Smooth muscle cell (in vitro differentiated cells): Measurements from ENCODE around the gene AGBL4. TPM values are rescaled to one million over a fixed set of nuclear protein-coding genes. Genes with fewer than 3 reads are reported as not detected.

Experiments
- DNase-seq: peaks from one replicate; lab custom pipeline; 2025; ENCODE audit not compliant: unreplicated experiment; lab: John Stamatoyannopoulos, UW
- H2AFZ ChIP-seq: fragments of 200-600 bp; sonication (generic); 2 replicates; pipeline ENCODE4 v1.6.0; 2016; ENCODE audit warnings: antibody characterized with exemption, low read depth, mild to moderate bottlenecking
- H3F3A ChIP-seq: fragments of 200-600 bp; sonication (generic); 2 replicates; pipeline ENCODE4 v1.6.0; 2017; ENCODE audit warnings: antibody characterized with exemption, low read depth
- H3K27ac ChIP-seq: fragments of 200-600 bp; sonication (generic); 2 replicates; pipeline ENCODE4 v1.5.1; 2016; ENCODE audit warnings: low read depth, mild to moderate bottlenecking
- H3K27me3 ChIP-seq: fragments of 200-600 bp; sonication (generic); 2 replicates; pipeline ENCODE4 v1.6.1; 2016; ENCODE audit warnings: low read depth, mild to moderate bottlenecking
- H3K36me3 ChIP-seq: fragments of 200-600 bp; sonication (generic); 2 replicates; pipeline ENCODE4 v1.5.1; 2016; ENCODE audit warnings: low read depth
- H3K4me1 ChIP-seq: fragments of 200-600 bp; sonication (generic); 2 replicates; pipeline ENCODE4 v1.5.1; 2016; ENCODE audit warnings: low read depth
- H3K4me2 ChIP-seq: fragments of 200-600 bp; sonication (generic); 2 replicates; pipeline ENCODE4 v1.6.0; 2016; ENCODE audit warnings: mild to moderate bottlenecking
- H3K4me3 ChIP-seq: fragments of 200-600 bp; sonication (generic); 2 replicates; pipeline ENCODE4 v1.5.1; 2016; ENCODE audit warnings: mild to moderate bottlenecking
- H3K79me2 ChIP-seq: fragments of 200-600 bp; sonication (generic); 2 replicates; pipeline ENCODE4 v1.6.0; 2016; ENCODE audit warnings: low read depth, mild to moderate bottlenecking
- H3K9ac ChIP-seq: fragments of 200-600 bp; sonication (generic); 2 replicates; pipeline ENCODE4 v1.6.0; 2016; ENCODE audit warnings: low read depth
- H3K9me3 ChIP-seq: fragments of 200-600 bp; sonication (generic); replicated peaks from 2 replicates; pipeline ENCODE4 v1.5.1; 2016; ENCODE audit warnings: low read depth
- H4K20me1 ChIP-seq: fragments of 200-600 bp; sonication (generic); 2 replicates; pipeline ENCODE4 v1.6.0; 2016; ENCODE audit warnings: low read depth
- CTCF ChIP-seq: fragments of 200-600 bp; sonication (generic); IDR thresholded peaks from 2 replicates; pipeline ENCODE4 v1.5.1; 2017; ENCODE audit warnings: borderline replicate concordance, mild to moderate bottlenecking, antibody characterized with exemption; ENCODE audit not compliant: insufficient read depth, poor library complexity, severe bottlenecking
- WGBS: methylation state at CpG from one replicate; pipeline ENCODE4 v1.1.7; 2016; ENCODE audit warnings: low lambda C conversion rate; 5-methylcytosine and 5-hydroxymethylcytosine counted together
- polyA plus RNA-seq: library from polyadenylated mRNA; unstranded; fragments of >200 nt; fragmentation: Nextera tagmentation; extraction: Ambion mirVana; gene quantifications from 2 replicates; pipeline ENCODE4 v1.2.1, GENCODE V29; 2016
- total RNA-seq: library from RNA; depleted of rRNA; stranded (reverse); fragments of >200 nt; gene quantifications from 2 replicates; pipeline ENCODE4 v1.2.3, GENCODE V29; 2014

Gene AGBL4
- total and polyA plus RNA-seq, 2 experiments from 2014 or later, result 0.29 TPM; not detected in 1

GRCh38 chr1:48767975-48768510, 1255.7 kb downstream of the AGBL4 start:
- Histone ChIP-seq H3K4me1 (peaks cover 7% of the 10 kb centered on the region), H3K79me2 (no peaks in the 10 kb centered on the region), H3K27me3 (no peaks in the 10 kb centered on the region), H3K4me2 (peak overlapping the region; percentile 35), H4K20me1 (no peaks in the 10 kb centered on the region), H3K4me3 (no peak overlapping the region), H3K36me3 (no peaks in the 10 kb centered on the region), H2AFZ (no peak overlapping the region), H3K9ac (no peak overlapping the region), H3F3A (no peaks in the 10 kb centered on the region), H3K9me3 (no peaks in the 10 kb centered on the region), H3K27ac (peak overlapping the region; percentile 15)
- TF ChIP-seq CTCF, result no peak
- no peak for DNase-seq

- no peaks in the 10 kb centered on the region for H3F3A ChIP-seq
- 100% methylated on average over 1 of the region's 1 CpG for WGBS
Measured at GRCh38 chr1:48765335-48765734, 1258.4 kb downstream of the AGBL4 start.

GRCh38 chr1:48761986-48762385, 1261.8 kb downstream of the AGBL4 start:
- H3K27me3 ChIP-seq, result no peaks in the 10 kb centered on the region
- H3K4me1 ChIP-seq, result no peaks in the 10 kb centered on the region
- no peak overlapping the region for H2AFZ ChIP-seq
- peak overlapping the region; percentile 4 for H3K27ac ChIP-seq
- H3K79me2 ChIP-seq, result no peaks in the 10 kb centered on the region
- peak overlapping the region; percentile 5 for H3K4me2 ChIP-seq
- no peak overlapping the region for H3K4me3 ChIP-seq
- no peaks in the 10 kb centered on the region for H3F3A ChIP-seq
- H4K20me1 ChIP-seq, result peaks cover 4% of the 10 kb centered on the region
- no peak for TF ChIP-seq CTCF
- no peak overlapping the region for H3K9ac ChIP-seq
- H3K9me3 ChIP-seq, result no peaks in the 10 kb centered on the region
- 65% methylated on average over 7 of the region's 7 CpGs for WGBS
- no peaks in the 10 kb centered on the region for H3K36me3 ChIP-seq
- DNase-seq, result no peak

More at GRCh38 chr1:48765335-48765734, 1258.4 kb downstream of the AGBL4 start:
- Histone ChIP-seq H3K4me1 (peaks cover 7% of the 10 kb centered on the region), H3K27ac (no peak overlapping the region), H3K27me3 (no peaks in the 10 kb centered on the region), H3K9me3 (no peaks in the 10 kb centered on the region), H3K4me3 (no peak overlapping the region), H3K36me3 (no peaks in the 10 kb centered on the region), H4K20me1 (peaks cover 4% of the 10 kb centered on the region), H3K79me2 (no peaks in the 10 kb centered on the region), H3K4me2 (no peak overlapping the region), H3K9ac (no peak overlapping the region), H2AFZ (no peak overlapping the region)
- no peak for DNase-seq
- TF ChIP-seq CTCF, result no peak

GRCh38 chr1:48761411-48761810, 1262.3 kb downstream of the AGBL4 start:
- no peaks in the 10 kb centered on the region for H3K36me3 ChIP-seq
- no peak for DNase-seq
- H4K20me1 ChIP-seq, result peaks cover 4% of the 10 kb centered on the region
- no peaks in the 10 kb centered on the region for H3F3A ChIP-seq
- H3K79me2 ChIP-seq, result no peaks in the 10 kb centered on the region
- H3K9ac ChIP-seq, result no peak overlapping the region
- H3K27me3 ChIP-seq, result no peaks in the 10 kb centered on the region
- peak overlapping the region; percentile 4 for H3K27ac ChIP-seq
- H3K4me2 ChIP-seq, result peak overlapping the region; percentile 5
- no peak overlapping the region for H2AFZ ChIP-seq
- H3K4me1 ChIP-seq, result no peaks in the 10 kb centered on the region
- no peak overlapping the region for H3K4me3 ChIP-seq
- no peak for TF ChIP-seq CTCF
- no peaks in the 10 kb centered on the region for H3K9me3 ChIP-seq
